ENCODE data around the gene SYCP2L. TPM values are rescaled to one million over a fixed set of nuclear protein-coding genes. Genes with fewer than 3 reads are reported as not detected.
"Not testable (repeated sequence)": the region's sequence is repeated elsewhere in the genome, so short reads cannot be mapped to it uniquely, and the experiment has no call there.

SYCP2L gene
- total RNA-seq, 1 donor: 0.36 TPM

- Histone ChIP-seq H3K27me3 (ENCODE audit: insufficient read depth, low read length) (peaks cover 16% of the 10 kb centered on the region), H3K27ac (ENCODE audit: low read depth, low read length) (no peak overlapping the region), H3K4me1 (ENCODE audit: insufficient read depth, low read length) (no peaks in the 10 kb centered on the region), H3K36me3 (ENCODE audit: insufficient read depth, low read length) (no peaks in the 10 kb centered on the region), H3K9me3 (ENCODE audit: low read depth, low read length) (no peaks in the 10 kb centered on the region), H3K4me3 (ENCODE audit: insufficient read depth, low read length) (no peak overlapping the region), H2AFZ (ENCODE audit: low read length) (no peak overlapping the region), H4K20me1 (ENCODE audit: insufficient read depth, low read length) (no peaks in the 10 kb centered on the region), H3K79me2 (ENCODE audit: insufficient read depth, low read length) (no peaks in the 10 kb centered on the region), H3K4me2 (ENCODE audit: insufficient read depth, low read length) (no peak overlapping the region)
- no peak for TF ChIP-seq CTCF (IDR thresholded peaks at IDR 0.05; ENCODE audit: extremely low read depth, low read depth, low read length)
- no peak for DNase-seq (ENCODE audit: insufficient read length, low spot score, missing footprints)
Measured at GRCh38 chr6:10877012-10877411, 9.8 kb upstream of the SYCP2L start.

GRCh38 chr6:10877871-10878270, 9.0 kb upstream of the SYCP2L start:
- Histone ChIP-seq H4K20me1 (ENCODE audit: insufficient read depth, low read length) (no peaks in the 10 kb centered on the region), H3K36me3 (ENCODE audit: insufficient read depth, low read length) (no peaks in the 10 kb centered on the region), H3K27me3 (ENCODE audit: insufficient read depth, low read length) (peaks cover 25% of the 10 kb centered on the region), H3K4me2 (ENCODE audit: insufficient read depth, low read length) (no peak overlapping the region), H2AFZ (ENCODE audit: low read length) (no peak overlapping the region), H3K79me2 (ENCODE audit: insufficient read depth, low read length) (no peaks in the 10 kb centered on the region), H3K4me1 (ENCODE audit: insufficient read depth, low read length) (no peaks in the 10 kb centered on the region), H3K9me3 (ENCODE audit: low read depth, low read length) (no peaks in the 10 kb centered on the region), H3K4me3 (ENCODE audit: insufficient read depth, low read length) (no peak overlapping the region), H3K27ac (ENCODE audit: low read depth, low read length) (no peak overlapping the region)
- DNase-seq (ENCODE audit: insufficient read length, low spot score, missing footprints): peak; percentile 77
- no peak for TF ChIP-seq CTCF (IDR thresholded peaks at IDR 0.05; ENCODE audit: extremely low read depth, low read depth, low read length)

- Histone ChIP-seq H3K27me3 (ENCODE audit: insufficient read depth, low read length) (peaks cover 45% of the 10 kb centered on the region), H4K20me1 (ENCODE audit: insufficient read depth, low read length) (no peaks in the 10 kb centered on the region), H3K4me2 (ENCODE audit: insufficient read depth, low read length) (no peak overlapping the region), H2AFZ (ENCODE audit: low read length) (no peak overlapping the region), H3K4me1 (ENCODE audit: insufficient read depth, low read length) (no peaks in the 10 kb centered on the region), H3K4me3 (ENCODE audit: insufficient read depth, low read length) (no peak overlapping the region), H3K27ac (ENCODE audit: low read depth, low read length) (no peak overlapping the region), H3K36me3 (ENCODE audit: insufficient read depth, low read length) (no peaks in the 10 kb centered on the region), H3K9me3 (ENCODE audit: low read depth, low read length) (no peaks in the 10 kb centered on the region), H3K79me2 (ENCODE audit: insufficient read depth, low read length) (no peaks in the 10 kb centered on the region)
- no peak for TF ChIP-seq CTCF (IDR thresholded peaks at IDR 0.05; ENCODE audit: extremely low read depth, low read depth, low read length)
- DNase-seq (ENCODE audit: insufficient read length, low spot score, missing footprints): peak; percentile 55
Measured at GRCh38 chr6:10880366-10880765, 6.5 kb upstream of the SYCP2L start.

- H3K4me2 ChIP-seq (ENCODE audit: insufficient read depth, low read length); H3K4me3 ChIP-seq (ENCODE audit: insufficient read depth, low read length); H3K27ac ChIP-seq (ENCODE audit: low read depth, low read length); H3K36me3 ChIP-seq (ENCODE audit: insufficient read depth, low read length); H4K20me1 ChIP-seq (ENCODE audit: insufficient read depth, low read length); H3K9me3 ChIP-seq (ENCODE audit: low read depth, low read length); H3K4me1 ChIP-seq (ENCODE audit: insufficient read depth, low read length); H3K79me2 ChIP-seq (ENCODE audit: insufficient read depth, low read length); H2AFZ ChIP-seq (ENCODE audit: low read length); DNase-seq (ENCODE audit: insufficient read length, low spot score, missing footprints): not testable (repeated sequence)
- H3K27me3 ChIP-seq (ENCODE audit: insufficient read depth, low read length): peaks cover 62% of the 10 kb centered on the region
Measured at GRCh38 chr6:10882253-10882630, 4.6 kb upstream of the SYCP2L start.
